SU-DHL-6 (cell line): ENCODE measurements around the gene FHL5.

Source experiments
- EZH2phosphoT487 ChIP-seq: fragments of 200-600 bp; sonication (generic), shearing (Covaris generic); conservative IDR thresholded peaks from 2 replicates; pipeline ENCODE4 v1.6.1; 2018; ENCODE audit warnings: mild to moderate bottlenecking, antibody characterized with exemption, low read length, moderate library complexity, mixed read lengths
- TF ChIP-seq, protein P1 (sequence below): fragments of 200-600 bp; sonication (generic); IDR thresholded peaks from one replicate; pipeline ENCODE4 v1.5.1; 2017; ENCODE audit warnings: antibody characterized with exemption, mild to moderate bottlenecking, low read length, moderate library complexity; ENCODE audit not compliant: insufficient read depth, poor library complexity, severe bottlenecking

DNA sequence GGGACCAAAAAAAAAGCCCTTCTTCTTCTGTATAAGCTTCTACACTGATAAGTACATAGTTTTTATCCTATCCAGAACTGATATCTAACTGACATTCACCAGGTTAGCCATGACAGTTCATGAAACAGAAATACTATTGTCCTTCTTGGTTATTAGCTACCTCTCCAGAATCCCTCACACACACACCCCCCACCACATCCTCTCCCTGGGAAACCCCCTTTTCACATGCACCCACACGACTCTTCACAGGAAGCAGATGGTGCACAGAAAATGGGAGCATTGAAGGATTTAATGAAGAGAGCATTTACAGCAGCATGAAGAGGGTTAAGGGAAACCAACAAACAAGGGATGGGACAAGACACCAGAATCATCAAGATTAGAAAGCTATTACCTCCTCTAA is 88.9 kb downstream of the FHL5 start:
- TF ChIP-seq, protein P1, sequence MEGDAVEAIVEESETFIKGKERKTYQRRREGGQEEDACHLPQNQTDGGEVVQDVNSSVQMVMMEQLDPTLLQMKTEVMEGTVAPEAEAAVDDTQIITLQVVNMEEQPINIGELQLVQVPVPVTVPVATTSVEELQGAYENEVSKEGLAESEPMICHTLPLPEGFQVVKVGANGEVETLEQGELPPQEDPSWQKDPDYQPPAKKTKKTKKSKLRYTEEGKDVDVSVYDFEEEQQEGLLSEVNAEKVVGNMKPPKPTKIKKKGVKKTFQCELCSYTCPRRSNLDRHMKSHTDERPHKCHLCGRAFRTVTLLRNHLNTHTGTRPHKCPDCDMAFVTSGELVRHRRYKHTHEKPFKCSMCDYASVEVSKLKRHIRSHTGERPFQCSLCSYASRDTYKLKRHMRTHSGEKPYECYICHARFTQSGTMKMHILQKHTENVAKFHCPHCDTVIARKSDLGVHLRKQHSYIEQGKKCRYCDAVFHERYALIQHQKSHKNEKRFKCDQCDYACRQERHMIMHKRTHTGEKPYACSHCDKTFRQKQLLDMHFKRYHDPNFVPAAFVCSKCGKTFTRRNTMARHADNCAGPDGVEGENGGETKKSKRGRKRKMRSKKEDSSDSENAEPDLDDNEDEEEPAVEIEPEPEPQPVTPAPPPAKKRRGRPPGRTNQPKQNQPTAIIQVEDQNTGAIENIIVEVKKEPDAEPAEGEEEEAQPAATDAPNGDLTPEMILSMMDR, result no peak
- no peak for TF ChIP-seq EZH2phosphoT487
